NCI-H2196 treated with DMSO at 0.1 percent for 48 hours (cell line): ENCODE results near the gene RPL21.
"Not testable (repeated sequence)": the region's sequence is repeated elsewhere in the genome, so short reads cannot be mapped to it uniquely, and the experiment has no call there.

Source experiments
- DNase-seq: peaks from one replicate; lab custom pipeline; 2025; ENCODE audit not compliant: unreplicated experiment; lab: John Stamatoyannopoulos, UW

The RPL21 gene

DNA sequence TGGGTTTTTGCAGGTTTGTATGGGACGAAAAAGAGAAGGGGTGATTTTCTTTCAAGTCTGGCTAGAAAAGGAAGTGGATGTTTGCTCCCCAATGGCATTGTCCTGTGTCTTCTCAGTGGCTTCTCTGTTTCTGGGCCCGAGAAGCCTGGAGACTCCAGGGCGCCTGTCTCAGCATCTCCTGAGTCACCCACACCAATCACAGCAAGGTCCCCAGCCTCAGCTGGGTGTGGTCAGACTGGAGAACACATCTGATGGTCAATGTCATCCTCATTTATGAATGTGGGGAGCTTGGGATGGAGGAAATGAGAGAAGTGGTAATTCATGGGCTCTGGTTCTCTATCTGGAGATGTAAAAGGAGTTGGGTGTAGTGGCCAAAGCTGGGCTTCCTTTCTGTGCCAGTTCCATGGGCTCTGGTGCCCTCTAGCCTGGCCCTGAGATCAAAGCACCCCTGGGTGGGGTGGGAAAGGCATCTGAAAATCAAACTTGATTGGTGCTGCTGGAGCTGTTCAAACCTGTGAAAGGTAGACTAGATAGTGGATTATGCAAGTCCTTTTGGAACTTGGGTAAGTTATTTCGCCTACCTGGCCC lies 32.6 kb downstream of the RPL21 start:
- DNase-seq: peak; percentile 1

DNA sequence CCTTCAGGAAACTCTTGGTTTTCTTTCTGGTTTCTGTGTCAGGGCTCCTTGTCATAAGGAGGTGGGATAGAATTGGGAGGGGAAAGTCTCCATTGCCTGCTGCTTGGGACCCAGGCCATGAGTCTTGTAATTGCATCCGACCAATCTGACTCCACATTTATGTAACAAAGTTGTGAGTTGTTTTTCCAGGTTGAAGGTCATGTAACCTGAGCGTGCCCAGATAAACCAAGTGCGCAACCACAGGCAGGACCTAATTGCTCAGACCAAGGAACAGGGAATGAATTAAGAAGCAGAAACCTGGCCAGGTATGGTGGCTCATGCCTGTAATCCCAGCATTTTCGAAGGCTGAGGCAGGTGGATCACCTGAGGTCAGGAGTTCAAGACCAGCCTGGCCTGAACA lies 37.0 kb downstream of the RPL21 start:
- no peak for DNase-seq

DNA sequence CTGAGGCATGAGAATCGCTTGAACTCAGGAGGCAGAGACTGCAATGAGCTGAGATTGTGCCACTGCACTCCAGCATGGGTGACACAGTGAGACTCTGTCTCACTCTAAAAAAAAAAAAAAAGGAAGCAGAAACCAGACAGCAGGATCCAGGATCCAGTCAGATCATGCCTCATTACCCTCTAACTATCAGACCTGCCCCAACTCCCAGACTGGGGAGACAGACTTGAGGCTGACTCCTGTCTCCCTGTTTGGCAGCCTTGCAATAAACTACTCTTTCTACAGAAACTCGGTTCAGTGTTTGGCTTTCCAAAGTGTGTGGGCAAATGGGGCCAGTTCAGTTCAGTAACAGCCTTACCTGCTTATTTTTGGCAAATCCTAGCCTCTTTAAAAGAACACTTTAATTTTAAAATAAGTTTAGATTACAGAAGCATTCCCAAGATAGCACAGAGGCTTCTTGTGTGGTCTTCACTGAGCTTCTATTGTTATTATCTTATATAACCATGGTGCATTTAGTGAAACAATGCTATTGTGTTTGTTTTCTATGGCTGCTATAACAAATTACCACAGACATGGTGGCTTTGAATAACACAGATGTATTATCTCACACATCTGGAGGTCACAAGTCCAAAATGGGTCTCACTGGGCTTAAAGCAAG lies 37.8 kb downstream of the RPL21 start:
- DNase-seq: no peak

DNA sequence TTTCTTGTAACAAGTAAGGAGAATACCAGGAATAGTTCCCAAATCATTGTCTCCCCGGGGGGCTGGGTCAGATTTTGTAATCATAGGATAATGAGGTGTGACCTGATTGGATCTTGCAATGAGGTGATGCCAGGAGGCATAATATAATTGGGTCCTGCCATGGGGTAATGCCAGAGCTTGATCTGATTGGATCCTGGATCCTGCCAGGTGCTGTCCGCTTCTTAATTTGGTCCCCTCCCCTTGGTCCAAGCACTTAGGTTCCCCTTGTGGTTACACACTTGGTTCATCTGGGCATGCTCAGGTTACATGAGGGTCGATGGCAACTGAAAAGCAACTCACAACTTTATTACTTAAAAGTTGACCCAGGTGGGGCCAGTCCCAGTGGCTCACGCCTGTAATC lies 39.4 kb downstream of the RPL21 start:
- DNase-seq: no peak

DNA sequence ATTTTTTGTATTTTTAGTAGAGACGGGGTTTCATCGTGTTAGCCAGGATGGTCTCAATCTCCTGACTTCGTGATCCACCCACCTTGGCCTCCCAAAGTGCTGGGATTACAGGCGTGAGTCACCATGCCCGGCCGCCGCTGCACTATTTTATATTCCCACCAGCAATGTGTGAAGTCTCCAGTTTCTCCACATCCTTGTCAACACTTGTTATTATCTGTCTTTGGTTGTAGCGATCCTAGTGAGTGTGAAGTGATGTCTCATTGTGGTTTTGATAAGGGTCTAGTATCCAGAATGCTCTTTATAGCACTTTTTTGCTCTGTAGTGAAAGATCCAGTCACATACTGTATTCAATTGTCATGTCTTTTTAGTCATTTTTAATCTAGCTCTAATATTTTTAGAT lies 40.6 kb downstream of the RPL21 start:
- not testable (repeated sequence) for DNase-seq

DNA sequence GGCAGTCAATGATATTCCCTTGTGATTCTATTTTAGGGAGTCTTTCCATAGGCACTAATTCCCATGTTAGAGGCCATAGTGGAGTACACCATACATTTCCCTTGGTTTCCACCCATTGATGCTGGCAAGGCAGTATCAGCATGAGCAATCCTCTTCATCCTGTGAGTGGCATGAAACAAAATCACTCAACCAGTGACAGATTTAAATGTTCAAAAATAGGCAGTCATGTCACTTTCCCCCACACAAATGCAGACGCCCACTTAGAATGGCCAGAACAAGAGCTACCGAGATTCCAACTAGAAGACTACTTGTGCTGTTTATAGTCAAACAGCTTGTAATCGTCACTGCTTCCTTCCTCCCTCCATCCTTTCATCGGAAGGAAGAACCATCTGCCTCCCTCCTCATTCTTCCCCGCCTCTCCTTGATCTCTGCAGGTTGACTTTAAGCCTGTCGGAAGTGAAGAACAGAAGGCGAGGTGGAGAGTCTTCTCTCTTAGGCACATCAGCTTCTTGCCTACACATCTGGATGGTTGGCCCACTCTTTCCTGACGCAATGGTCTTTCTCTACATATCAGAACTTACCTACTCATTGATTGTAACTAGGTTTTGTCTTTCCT lies 41.8 kb downstream of the RPL21 start:
- DNase-seq: no peak

DNA sequence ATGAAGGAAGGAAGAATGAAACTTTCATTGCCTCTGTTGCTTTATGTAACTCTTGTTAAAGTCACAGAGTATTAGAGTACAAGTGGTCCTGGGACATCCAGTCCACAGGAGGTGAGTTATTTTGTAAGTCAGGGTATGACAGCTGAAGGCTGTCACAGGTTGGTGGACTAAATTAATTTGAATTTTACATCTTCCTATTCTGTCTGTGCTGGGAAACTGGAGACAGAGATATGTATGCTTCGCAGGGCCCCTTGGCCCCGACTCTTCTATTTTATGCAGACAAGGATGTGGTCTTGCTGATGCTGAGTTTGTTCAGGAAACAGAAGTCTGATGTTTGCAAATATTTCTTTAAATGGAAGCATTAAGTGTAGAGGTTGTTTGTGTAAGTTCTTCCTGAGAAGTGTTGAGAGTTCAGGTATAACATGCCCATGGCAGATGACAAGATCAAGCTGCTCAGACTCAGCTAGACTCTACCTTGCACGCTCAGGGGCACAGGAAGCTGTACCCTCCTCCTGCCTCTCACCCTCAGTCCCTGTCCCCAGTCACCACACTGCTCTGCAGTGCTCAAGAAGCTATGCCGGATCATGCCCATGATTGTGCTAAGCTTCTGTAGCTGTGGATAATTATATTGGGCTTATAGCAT lies 42.6 kb downstream of the RPL21 start:
- no peak for DNase-seq

DNA sequence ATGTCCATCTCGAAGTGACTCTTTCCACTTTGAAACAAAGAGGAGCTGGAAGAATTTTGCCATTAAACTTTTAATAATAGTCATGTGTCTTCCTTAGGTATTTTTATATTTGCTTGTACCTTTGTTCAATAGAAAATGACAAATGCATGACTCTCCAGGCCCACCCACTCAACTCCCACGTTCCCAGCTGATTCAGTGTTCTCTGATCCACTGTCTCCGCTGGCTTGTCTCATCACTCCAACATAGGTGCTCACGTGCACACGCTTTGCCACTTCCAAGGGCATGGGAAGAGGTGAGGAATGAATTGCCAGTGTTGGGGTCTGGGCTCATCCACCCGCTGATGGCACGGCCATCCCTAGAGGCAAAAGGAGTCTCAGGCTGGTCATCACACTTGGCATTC lies 43.7 kb downstream of the RPL21 start:
- no peak for DNase-seq

DNA sequence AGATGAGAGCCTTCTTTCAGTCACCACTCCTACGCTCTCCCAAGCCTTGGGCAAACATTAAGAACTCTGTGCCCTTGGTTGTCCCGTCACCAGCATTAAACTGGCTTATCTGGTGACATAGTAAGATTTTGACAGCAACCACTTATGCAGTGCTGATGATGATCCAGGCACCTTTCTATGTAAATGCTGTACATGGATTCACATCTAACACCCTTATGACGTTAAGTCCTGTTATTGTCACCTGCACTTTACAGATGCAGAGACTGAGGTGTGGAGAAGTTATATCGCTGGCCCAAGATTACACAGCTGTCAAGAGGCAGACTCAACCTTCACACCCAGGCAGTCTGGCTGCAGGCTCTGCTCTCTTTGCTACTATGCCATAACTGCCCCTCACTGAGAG lies 44.3 kb downstream of the RPL21 start:
- no peak for DNase-seq

DNA sequence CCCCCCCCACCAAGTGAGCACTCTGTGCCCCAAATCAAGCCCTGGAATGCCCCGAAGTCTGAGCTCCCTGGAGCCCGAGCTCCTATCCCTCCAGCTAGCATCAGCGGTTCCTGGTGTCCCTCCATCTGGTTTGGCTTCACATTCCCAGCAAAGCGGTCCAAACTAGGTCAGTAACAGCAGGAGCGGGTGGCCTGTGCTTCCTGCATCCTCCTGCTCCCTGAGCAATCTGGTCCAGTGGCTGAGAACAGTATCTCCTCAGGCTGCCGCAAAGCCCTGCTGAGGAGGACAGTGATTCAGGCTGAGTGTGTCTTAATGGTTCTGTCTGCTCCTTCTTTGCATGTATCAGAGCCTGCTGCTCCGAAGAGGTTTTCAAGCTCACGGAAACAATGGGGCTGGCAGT lies 45.1 kb downstream of the RPL21 start:
- no peak for DNase-seq

DNA sequence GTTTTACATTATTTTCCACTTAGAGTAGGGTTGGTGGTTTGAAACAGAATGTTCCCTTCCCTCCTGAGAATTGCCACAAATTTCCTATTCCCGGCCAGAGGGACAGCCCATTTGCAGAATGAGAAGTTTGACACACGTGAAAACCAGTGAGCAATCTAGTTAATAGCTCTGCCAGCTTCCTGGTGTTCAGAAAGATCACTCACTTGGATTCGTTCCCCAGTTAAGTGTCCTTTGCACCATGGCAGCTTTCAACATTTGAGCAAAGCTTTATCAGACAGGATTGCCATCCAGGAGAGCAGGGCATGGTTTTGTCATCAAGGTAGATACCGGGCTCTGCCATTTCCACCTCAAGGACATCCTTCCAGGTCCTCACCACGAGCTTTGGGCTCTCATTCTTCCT lies 47.5 kb downstream of the RPL21 start:
- DNase-seq: no peak

DNA sequence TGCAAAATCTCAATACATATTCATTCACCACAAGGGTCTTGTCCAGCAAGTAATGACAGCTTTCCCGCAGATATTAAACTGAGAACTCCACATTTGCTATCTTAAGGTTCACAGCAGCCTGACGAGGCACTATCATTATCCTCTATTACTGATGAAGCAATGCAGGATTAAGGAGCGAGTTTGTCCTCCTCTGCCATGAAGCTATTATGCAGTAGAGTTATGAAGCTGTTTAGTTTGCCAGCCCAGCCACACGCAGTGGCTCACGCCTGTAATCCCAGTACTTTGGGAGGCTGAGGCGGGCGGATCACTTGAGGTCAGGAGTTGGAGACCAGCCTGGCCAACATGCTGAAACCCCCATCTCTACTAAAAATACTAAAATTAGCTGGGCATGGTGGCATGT lies 49.0 kb downstream of the RPL21 start:
- DNase-seq: not testable (repeated sequence)

DNA sequence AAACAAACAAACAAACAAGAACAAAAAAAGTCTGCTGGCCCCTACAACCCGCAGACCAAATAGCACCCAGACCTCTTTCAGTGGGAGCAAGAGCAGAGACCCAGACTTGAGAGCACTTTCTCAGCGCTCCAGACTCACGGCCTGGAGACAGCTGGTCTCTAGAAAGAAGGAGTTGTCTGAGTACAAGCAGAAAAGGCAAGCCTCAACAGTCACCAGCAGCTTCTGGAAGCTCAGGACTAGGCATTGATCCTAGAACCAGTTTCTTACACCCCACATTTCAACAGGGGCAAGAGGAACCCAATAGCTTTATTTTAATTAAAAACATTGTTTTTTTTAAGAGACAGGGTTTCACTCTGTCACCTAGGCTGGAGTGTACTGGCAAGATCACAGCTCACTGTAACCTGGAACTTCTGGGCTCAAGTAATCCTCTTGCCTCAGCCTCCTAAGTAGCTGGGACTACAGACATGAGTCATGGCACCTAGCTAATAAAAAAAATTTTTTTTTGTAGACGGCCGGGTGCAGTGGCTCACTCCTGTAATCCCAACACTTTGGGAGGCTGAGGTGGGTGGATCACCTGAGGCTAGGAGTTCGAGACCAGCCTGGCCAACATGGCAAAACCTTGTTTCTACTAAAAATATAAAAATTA lies 49.7 kb downstream of the RPL21 start:
- DNase-seq: no peak

DNA sequence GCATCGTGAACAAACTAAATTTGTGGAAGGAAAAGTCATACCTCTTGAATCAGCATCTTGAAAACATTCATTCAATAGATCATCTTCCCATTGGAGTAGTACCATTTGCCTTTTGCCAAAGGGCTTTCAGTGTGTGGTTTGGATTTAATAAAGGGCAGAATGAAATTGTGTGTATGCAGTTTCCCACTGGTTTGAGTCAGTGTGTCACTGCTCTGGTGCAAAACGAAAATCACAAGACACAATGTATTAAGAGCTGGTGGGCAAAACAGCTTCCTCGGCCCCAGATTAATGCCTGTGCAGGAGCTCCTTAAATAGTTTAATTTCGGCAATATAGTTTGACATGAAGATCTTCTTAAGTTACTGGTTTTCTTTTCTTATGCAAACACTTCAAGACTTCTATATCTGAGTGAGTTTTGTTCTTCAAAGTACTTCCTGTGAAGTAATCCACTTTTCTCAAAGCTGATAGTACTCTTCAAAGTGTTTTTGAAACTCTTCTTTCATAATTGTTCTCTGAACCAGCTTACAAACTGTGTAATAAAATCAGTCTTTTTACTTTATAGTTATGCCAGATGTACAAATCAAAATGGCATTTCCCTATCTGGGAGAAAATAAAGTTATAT lies 51.4 kb downstream of the RPL21 start:
- DNase-seq: no peak

DNA sequence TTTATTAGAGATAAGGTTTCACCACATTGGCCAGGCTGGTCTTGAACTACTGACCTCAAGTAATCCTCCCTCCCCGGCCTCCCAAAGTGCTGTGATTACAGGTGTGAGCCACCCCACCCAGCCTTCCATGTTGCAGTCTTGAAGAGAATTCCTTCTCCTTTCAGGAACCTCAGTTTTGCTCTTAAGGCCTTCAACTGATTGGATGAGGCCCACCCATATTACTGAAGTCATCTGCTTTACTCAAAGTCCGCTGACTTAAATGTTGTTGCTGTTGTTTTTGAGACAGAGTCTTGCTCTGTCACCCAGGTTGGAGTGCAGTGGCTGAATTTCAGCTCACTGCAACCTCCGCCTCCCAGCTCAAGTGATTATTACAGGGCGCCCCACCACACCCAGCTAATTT lies 52.7 kb downstream of the RPL21 start:
- DNase-seq: no peak

DNA sequence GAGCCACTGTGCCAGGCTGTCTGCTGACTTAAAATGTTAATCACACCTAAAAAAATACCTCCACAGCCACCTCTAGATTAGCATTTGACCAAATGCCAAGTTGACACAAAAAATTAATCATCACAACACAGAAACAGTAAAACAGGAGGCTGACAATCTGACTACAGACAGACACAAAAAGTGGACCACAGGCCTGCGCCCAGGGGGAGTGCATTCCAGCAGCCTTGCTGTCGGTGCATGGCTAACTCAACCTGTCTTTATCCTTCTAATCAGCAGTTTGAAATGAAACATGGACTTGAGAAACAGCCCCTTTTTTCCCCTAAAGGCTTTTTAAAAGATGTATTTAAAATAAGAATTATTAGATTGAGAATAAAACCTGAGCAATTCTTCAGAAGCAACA lies 53.3 kb downstream of the RPL21 start:
- DNase-seq: no peak
